ENCODE measurements around the gene OSTF1. TPM values are rescaled to one million over a fixed set of nuclear protein-coding genes. Genes with fewer than 3 reads are reported as not detected.

OSTF1 gene
- total and polyA plus RNA-seq, 2 experiments from 2014 or later = 22.4 to 29.1 TPM

- Histone ChIP-seq H2AFZ (no peak overlapping the region), H3K36me3 (replicated peaks; ENCODE audit: insufficient read depth, low read depth) (no peaks in the 10 kb centered on the region), H3K4me2 (no peak overlapping the region), H4K20me1 (ENCODE audit: insufficient read depth, poor library complexity, severe bottlenecking) (no peaks in the 10 kb centered on the region), H3K9me2 (replicated peaks; ENCODE audit: insufficient read depth) (no peaks in the 10 kb centered on the region), H3K27ac (no peak overlapping the region), H3K4me1 (ENCODE audit: insufficient read depth) (no peaks in the 10 kb centered on the region), H3K4me3 (no peak overlapping the region), H3K27me3 (no peaks in the 10 kb centered on the region), H3K9me3 (ENCODE audit: low read depth) (no peaks in the 10 kb centered on the region), H3K79me2 (no peaks in the 10 kb centered on the region)
- 81% methylated on average over 1 of the region's 1 CpG for WGBS (ENCODE audit: low lambda C conversion rate, missing lambda C conversion rate)
- no peak for DNase-seq (ENCODE audit: low spot score)
- TF ChIP-seq CTCF (IDR thresholded peaks at IDR 0.05; ENCODE audit: poor library complexity) (no peak), EZH2 (IDR thresholded peaks at IDR 0.05; ENCODE audit: borderline replicate concordance) (no peak), EZH2phosphoT487 (IDR thresholded peaks at IDR 0.05; ENCODE audit: low read depth, severe bottlenecking, unreplicated experiment) (no peak)
These were observed 47.3 kb upstream of the OSTF1 start for GRCh38 chr9:75041041-75041440.

GRCh38 chr9:75046725-75047345 lies 41.5 kb upstream of the OSTF1 start:
- no peak overlapping the region for H2AFZ ChIP-seq
- no peak overlapping the region for H3K4me3 ChIP-seq
- no peaks in the 10 kb centered on the region for H3K9me2 ChIP-seq (replicated peaks; ENCODE audit: insufficient read depth)
- 95% methylated on average over 3 of the region's 3 CpGs for WGBS (ENCODE audit: low lambda C conversion rate, missing lambda C conversion rate)
- no peaks in the 10 kb centered on the region for H3K27me3 ChIP-seq
- H3K36me3 ChIP-seq (replicated peaks; ENCODE audit: insufficient read depth, low read depth) = no peaks in the 10 kb centered on the region
- no peak overlapping the region for H3K4me2 ChIP-seq
- H3K4me1 ChIP-seq (ENCODE audit: insufficient read depth) = no peaks in the 10 kb centered on the region
- no peaks in the 10 kb centered on the region for H4K20me1 ChIP-seq (ENCODE audit: insufficient read depth, poor library complexity, severe bottlenecking)
- H3K79me2 ChIP-seq = no peaks in the 10 kb centered on the region
- no peak for DNase-seq (ENCODE audit: low spot score)
- no peaks in the 10 kb centered on the region for H3K9me3 ChIP-seq (ENCODE audit: low read depth)
- no peak for TF ChIP-seq CTCF (IDR thresholded peaks at IDR 0.05; ENCODE audit: poor library complexity)
- TF ChIP-seq EZH2phosphoT487 (IDR thresholded peaks at IDR 0.05; ENCODE audit: low read depth, severe bottlenecking, unreplicated experiment) = no peak
- no peak for TF ChIP-seq EZH2 (IDR thresholded peaks at IDR 0.05; ENCODE audit: borderline replicate concordance)
- no peak overlapping the region for H3K27ac ChIP-seq

DNA sequence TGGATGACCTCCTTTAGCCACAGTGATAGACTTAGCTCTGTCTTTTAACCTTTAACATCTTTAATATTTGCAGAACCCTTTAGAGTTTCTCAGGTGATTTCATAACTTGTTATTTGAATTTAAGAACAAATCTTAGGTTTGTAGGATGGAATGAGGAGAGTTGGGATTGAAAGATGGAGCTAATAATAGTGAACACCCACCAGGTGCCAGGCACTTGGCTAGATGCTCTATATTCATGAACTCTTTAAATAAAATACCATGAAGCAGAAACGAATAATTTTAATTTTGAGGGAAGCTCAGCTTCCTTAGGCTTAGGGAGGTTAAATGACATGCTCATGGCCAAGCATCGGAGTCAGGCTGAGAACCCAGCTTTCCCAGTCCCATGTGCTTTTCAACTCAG lies 40.8 kb upstream of the OSTF1 start:
- Histone ChIP-seq H3K9me3 (ENCODE audit: low read depth) (no peaks in the 10 kb centered on the region), H3K79me2 (no peaks in the 10 kb centered on the region), H3K4me3 (no peak overlapping the region), H3K4me1 (ENCODE audit: insufficient read depth) (no peaks in the 10 kb centered on the region), H3K4me2 (no peak overlapping the region), H3K27ac (no peak overlapping the region), H3K36me3 (replicated peaks; ENCODE audit: insufficient read depth, low read depth) (no peaks in the 10 kb centered on the region), H3K9me2 (replicated peaks; ENCODE audit: insufficient read depth) (no peaks in the 10 kb centered on the region), H2AFZ (no peak overlapping the region), H4K20me1 (ENCODE audit: insufficient read depth, poor library complexity, severe bottlenecking) (no peaks in the 10 kb centered on the region), H3K27me3 (no peaks in the 10 kb centered on the region)
- no peak for DNase-seq (ENCODE audit: low spot score)
- 48% methylated on average over 2 of the region's 2 CpGs for WGBS (ENCODE audit: low lambda C conversion rate, missing lambda C conversion rate)
- TF ChIP-seq EZH2phosphoT487 (IDR thresholded peaks at IDR 0.05; ENCODE audit: low read depth, severe bottlenecking, unreplicated experiment) (no peak), EZH2 (IDR thresholded peaks at IDR 0.05; ENCODE audit: borderline replicate concordance) (no peak), CTCF (IDR thresholded peaks at IDR 0.05; ENCODE audit: poor library complexity) (no peak)

Measured in hepatocyte (in vitro differentiated cells).